Skin of body (tissue), 2 donors: ENCODE results near the gene ERBB2. TPM values are rescaled to one million over a fixed set of nuclear protein-coding genes. Genes with fewer than 3 reads are reported as not detected.

Source experiments
- small RNA-seq: library from RNA; depleted of rRNA; stranded (forward); fragments of <200 nt; gene quantifications from one replicate; pipeline ENCODE3, GENCODE V24; 2014; ENCODE audit warnings: low replicate concordance
- total RNA-seq: library from RNA; depleted of rRNA; stranded (reverse); fragments of >200 nt; gene quantifications from one replicate; pipeline ENCODE4 v1.2.3, GENCODE V29; 2014

Gene ERBB2
- total RNA-seq, 1 donor from 2014 or later: 61.1 TPM

Small RNA genes within 50 kb of the gene (small RNA-seq; reads per million reads assigned to genes)
- gene MIR4728: 0.17 reads per million

Other genes starting within 250 kb of the ERBB2 start
- 22.1 TPM for gene MED1, start 248.8 kb upstream of the ERBB2 start, total RNA-seq
- 33.1 TPM for gene CDK12, start 238.6 kb upstream of the ERBB2 start, total RNA-seq
- not detected for gene NEUROD2, start 92.1 kb upstream of the ERBB2 start, total RNA-seq
- 12.8 TPM for gene PPP1R1B, start 73.1 kb upstream of the ERBB2 start, total RNA-seq
- gene STARD3, start 62.9 kb upstream of the ERBB2 start, total RNA-seq: 15.8 TPM
- gene TCAP, start 34.7 kb upstream of the ERBB2 start, total RNA-seq: 20.7 TPM
- gene PNMT, start 31.6 kb upstream of the ERBB2 start, total RNA-seq: not detected
- 9.7 TPM for gene PGAP3, start 12.0 kb upstream of the ERBB2 start, total RNA-seq
- gene MIEN1, start 30.5 kb downstream of the ERBB2 start, total RNA-seq: 11.1 TPM
- 8.8 TPM for gene GRB7, start 37.9 kb downstream of the ERBB2 start, total RNA-seq
- 0.39 TPM for gene IKZF3, start 164.2 kb downstream of the ERBB2 start, total RNA-seq
- not detected for gene ZPBP2, start 168.1 kb downstream of the ERBB2 start, total RNA-seq
- 24.0 TPM for gene GSDMB, start 218.6 kb downstream of the ERBB2 start, total RNA-seq
- gene ORMDL3, start 227.5 kb downstream of the ERBB2 start, total RNA-seq: 62.8 TPM
- gene LRRC3C, start 227.7 kb downstream of the ERBB2 start, total RNA-seq: not detected